Stimulated activated CD4-positive, alpha-beta T cell treated with anti-CD3 and anti-CD28 coated beads, Interleukin-4, amount 100 ng/mL, for 24 hours (primary cell): Measurements from ENCODE around the gene STX10.

Experiments used
- DNase-seq: peaks from one replicate; pipeline ENCODE4 v3.0.0-alpha.2; 2020

Gene STX10

DNA sequence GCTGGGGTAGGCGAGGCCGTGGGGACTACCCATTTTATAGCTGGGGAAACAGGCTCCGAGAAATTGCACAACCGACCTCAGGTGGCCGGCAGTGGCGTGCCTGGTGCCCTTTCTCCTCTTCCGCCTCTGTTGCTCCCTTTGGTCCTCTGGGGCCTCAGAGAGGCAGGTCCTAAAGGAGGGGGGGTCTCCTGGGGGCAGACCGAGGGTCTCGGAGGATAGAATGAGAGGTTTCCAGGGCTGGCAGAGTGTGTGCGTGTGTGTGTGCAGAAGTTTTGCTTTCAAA lies 11.3 kb downstream of the STX10 start:
- DNase-seq: no peak

DNA sequence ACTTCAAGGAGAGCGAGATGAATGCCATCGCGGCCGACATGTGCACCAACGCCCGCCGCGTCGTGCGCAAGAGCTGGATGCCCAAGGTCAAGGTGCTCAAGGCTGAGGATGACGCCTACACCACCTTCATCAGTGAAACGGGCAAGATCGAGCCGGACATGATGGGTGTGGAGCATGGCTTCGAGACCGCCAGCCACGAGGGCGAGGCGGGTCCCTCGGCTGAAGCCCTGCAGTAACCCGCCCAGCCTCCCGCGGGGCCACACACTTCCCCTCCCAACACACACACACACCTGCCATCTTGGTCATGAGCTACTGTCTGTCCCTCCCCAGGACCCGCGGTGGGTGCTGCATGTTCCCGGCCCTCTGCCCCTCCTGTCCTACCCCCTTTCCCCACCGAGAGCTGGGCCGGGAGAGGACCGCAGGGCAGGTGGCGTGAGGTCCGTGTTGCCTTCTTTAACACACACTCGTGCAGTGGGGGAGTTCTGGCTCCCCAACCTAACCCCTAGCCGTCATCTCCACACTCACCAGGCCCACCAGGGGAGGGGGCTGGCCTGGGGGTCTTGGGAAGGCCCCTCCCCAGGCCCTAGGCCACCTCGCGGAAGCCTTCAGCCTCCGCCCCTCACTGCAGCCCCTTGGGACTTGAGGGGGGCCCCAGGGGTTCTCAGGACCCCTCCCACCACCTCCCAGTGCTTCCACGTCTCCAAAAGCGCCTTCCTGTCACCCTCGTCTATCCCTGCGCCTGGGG lies 11.8 kb downstream of the STX10 start:
- DNase-seq: no peak

DNA sequence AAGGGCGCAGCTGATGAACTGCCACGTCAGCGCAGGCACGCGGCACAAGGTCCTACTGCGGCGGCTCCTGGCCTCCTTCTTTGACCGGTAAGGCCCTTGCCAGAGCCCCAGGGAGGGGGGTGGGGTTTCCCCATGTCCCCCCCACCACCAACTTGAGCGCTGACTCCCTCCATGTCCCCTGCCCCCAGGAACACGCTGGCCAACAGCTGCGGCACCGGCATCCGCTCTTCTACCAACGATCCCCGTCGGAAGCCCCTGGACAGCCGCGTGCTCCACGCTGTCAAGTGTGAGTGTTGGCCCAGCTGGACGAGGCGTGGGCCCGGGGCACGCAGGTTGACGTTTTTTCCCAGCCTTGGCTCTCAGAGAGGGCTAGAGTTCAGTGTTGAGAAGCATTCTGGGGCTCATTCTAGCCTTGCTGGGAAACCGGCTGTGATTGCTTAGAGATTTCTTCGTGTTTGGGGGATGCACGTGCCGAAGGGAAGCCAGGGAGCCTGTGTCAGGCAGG lies 12.8 kb downstream of the STX10 start:
- no peak for DNase-seq

DNA sequence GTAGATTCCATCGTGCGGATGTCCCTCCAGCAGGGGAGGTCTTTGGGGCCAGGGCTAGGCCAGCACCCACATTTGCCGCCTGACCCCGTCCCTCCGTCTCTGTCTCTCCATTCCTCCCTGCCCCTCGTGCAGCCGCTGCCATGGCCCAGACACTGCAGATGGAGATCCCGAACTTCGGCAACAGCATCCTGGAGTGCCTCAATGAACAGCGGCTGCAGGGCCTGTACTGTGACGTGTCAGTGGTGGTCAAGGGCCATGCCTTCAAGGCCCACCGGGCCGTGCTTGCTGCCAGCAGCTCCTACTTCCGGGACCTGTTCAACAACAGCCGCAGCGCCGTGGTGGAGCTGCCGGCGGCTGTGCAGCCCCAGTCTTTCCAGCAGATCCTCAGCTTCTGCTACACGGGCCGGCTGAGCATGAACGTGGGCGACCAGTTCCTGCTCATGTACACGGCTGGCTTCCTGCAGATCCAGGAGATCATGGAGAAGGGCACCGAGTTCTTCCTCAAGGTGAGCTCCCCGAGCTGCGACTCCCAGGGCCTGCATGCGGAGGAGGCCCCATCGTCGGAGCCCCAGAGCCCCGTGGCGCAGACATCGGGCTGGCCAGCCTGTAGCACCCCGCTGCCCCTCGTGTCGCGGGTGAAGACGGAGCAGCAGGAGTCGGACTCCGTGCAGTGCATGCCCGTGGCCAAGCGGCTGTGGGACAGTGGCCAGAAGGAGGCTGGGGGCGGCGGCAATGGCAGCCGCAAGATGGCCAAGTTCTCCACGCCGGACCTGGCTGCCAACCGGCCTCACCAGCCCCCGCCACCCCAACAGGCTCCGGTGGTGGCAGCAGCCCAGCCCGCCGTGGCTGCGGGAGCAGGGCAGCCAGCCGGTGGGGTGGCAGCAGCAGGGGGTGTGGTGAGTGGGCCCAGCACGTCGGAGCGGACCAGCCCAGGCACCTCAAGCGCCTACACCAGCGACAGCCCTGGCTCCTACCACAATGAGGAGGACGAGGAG lies 14.8 kb downstream of the STX10 start:
- DNase-seq: no peak

DNA sequence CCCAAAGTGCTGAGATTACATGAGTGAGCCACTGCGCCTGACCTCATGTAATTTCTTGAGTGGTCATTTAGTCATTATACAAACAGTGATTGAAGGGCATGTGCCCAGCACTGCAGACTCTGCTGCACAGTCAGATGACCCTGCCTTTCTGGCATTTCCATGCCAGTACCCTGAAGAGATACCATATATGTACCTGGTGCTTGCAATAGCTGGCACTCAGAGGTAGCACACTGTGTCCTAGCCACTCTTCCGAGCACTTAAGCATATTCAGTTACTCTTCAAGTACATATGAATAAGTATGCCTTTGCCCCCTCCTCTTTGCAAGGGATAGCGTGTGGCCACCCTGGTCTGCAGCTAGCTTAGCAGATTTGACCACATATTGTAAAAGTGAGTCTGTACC lies 15.5 kb downstream of the STX10 start:
- no peak for DNase-seq

DNA sequence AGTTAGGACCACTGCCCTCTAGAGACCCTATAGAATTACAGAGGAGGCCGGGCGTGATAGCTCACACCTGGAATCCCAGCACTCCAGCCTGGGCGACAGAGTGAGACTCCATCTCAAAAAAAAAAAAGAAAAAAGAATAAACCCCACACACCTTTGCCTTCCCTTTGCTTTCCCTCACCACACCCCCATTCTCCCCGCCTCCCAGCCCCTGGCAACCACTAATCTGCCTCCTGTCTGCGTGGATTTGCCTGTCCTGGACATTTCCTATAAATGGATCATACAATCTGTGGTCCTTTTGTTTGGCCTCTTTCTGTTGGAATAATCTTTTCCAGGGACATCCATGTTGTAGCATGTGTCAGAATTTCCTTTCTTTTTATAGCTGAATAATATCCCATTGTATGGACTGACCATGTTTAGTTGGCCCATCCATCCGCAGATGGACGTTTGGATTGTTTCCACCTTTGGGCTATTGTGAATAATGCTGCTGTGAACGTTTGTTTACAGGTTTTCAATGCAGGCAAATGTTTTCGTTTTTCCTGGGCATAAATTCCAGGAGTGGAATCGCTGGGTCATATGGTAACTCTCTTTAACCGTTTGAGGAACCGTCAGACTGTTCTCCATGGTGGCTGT lies 16.8 kb downstream of the STX10 start:
- DNase-seq: no peak

DNA sequence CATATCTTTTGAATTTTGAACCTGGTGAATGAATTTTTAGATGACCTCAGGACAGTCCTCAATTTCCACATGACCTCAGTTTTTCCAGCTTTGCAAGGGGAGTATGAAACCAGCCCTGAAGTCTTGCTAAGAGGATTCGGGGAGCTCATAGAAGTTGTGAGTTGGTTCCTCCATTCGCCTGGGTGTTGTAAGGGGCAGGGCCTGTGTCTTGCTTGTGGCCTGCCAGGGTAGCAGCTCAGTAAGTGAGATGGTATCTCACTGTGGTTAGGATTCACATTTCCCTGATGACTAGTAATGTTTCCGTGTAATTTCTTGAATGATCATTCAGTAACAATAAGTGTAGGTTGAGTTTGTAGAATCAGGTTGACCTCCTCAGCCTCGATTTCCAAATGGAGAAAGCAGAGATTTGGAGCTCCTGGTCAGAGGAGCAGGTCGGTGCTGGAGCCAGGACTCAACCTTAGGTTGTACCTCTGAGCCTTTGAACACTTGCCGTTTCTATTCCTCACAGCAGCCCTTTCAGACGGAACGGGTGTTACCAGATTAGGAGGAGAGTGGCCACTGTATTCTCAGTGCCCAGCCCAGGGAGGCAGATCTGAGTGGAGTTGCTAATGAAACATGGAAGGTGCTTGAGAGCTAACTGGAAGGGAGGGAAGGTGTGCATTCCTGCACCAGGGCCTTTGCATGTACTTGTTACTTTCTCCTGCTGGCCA lies 17.5 kb downstream of the STX10 start:
- DNase-seq: peak; percentile 76

DNA sequence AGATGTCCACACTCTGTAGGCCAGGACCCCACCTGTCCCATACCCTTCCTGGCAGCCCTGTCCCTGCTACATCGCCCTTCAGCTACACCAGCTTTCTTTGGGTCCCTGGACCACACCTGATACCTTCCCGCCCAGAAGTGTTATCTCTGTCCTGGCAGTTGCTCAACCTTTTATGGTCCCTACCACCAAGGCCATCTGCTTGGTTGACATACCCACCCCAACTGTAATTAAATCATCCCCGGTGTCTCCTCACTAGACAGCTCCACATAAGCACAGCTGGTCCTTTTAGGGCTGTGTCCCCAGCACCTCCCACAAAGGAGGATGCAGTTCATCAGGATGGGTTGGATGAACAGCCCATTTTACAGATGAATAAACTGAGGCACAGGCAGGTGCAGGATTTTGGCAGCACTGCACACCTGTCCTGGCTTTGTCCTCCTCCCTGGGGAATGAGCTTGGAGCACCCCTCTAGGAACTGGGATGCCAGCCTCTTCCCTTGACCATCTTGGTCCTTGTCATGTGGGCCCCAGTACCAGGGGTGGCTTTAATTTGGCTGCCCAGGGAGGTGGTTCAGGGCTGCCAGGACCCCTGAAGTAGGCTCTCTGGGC lies 19.2 kb downstream of the STX10 start:
- DNase-seq: no peak

DNA sequence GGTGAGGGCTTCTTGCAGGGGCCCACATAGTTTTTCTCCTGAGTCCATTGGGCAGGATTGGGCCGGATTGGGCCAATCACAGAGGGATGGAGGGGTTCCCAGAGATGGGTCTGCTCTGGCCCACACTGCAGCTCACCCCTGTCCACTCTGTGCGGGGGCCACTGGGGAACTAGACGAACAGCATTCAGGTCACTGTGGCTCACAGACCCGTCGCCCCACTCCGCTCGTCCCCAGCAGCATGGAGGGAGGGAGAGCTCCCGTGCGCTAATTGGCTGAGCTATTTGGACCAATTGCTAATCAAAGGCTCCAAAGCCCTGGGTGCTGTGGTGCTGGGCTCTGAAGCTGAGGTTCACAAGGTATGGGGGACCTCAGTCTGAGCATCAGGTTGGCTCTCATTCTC lies 20.8 kb downstream of the STX10 start:
- no peak for DNase-seq

DNA sequence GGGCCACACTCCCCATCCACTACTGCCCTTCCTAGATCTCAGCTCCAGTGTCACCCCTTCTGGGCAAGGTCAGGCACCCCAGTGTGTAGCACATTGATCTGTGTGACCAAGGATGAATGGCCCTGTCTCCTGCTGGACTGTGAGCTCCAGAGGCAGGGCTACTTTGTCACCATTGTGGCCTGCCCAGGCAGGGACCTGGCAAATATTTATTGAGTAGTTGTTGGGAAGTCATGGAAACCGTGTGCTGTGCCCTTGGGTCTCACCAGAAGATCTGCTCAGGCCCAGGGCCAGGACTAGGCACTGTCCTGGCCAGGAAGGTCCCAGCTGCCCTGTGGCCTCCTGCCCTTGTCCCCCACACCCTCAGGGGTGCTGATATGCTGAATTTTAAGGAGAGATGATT lies 21.6 kb downstream of the STX10 start:
- no peak for DNase-seq

DNA sequence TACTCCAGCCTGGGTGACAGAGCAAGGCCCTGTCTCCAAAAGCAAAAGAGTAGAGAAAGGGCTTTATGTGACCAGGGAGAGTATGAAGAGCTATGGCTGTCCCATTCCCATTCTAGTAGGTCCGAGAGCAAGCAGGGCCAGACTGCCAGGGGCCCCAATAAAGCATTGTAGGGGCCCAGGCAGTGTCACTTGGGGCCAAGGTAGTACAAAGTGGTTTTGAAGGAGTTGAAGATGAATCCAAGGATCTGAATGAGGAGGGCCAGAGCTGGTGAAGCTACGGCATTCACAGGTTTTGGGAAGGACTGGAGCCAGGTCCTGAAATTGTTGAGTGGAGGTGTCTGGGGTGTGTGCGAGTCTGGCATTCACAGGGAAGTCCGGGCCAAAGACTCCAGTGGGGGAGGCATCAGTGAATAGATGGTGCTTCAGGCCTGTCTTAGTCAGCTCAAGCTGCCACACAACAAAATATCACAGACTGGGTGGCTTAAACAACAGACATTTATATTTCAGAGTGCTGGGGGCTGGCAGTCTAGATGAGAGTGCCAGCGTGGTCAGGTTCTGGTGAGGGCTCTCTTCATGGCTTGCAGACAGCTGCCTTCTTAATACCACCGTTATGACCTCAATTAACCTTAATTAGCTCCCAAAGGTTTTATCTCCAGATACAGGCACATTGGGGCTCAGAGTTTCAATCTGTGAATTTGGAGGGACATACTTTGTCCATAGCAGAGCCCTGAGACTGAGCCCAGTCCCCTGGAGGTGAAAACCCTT lies 22.2 kb downstream of the STX10 start:
- DNase-seq: no peak

DNA sequence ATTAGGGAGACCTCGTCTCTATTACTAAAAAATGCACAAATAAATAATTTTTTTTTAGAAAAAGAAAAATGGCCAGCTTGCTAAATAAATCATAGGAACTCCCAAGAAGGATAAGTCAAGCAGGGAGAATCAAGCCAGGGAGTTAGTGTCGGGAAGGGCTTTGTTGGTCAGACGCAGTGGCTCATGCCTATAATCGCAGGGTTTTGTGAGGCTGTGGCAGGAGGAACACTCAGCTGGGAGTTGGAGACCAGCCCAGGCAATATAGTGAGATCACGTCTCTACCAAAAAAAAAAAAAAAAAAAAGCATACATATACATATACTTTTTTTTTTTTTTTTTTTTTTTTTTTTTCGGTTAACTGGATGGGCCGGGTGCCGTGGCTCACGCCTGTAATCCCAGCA lies 23.1 kb downstream of the STX10 start:
- no peak for DNase-seq

DNA sequence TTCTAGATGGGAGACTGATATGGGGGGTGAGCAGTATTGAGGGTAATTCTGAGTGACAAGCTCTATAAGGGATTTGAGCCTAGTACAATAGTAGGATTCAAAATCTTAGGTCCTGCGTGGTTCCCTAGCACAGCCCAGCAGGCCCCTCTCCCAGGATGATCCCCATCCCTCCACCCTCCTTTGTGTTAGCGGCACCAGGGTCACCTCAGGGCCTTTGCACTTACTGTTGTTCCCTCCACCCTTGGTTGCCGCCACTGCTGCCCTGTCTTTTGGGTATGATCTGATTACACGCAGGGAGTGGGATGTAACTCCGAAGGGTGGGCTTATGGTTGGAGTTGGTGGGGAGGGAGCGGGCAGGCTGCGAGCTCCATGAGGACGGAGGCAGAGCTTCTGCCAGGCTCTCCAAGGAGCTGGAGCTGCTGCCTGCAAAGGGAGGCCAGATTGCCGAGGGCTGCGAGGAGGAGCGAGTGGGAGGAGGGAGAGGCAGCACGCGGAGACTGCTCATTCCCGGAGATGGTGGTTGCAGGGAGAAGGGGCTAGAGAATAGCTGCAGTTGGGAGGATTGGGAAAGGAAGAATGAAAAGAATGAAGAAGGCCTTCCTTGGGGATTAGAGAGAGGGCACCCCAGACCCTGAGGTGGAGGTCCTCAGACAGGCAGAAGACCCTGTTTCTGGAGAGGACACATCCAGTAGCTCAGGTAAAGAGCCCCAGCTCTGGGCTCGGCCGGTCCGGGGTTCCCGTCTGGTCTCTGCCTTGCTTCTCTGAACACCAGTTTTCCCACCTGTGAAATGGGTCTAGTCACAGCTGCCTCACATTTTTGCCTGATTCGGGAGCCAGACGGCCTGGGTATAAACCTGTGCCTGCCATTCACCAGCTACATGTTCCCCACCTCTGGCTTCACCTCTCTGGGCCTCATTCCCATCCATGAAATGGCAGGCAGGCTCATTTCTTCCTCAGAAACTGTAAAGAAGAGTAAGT lies 26.9 kb downstream of the STX10 start:
- no peak for DNase-seq

DNA sequence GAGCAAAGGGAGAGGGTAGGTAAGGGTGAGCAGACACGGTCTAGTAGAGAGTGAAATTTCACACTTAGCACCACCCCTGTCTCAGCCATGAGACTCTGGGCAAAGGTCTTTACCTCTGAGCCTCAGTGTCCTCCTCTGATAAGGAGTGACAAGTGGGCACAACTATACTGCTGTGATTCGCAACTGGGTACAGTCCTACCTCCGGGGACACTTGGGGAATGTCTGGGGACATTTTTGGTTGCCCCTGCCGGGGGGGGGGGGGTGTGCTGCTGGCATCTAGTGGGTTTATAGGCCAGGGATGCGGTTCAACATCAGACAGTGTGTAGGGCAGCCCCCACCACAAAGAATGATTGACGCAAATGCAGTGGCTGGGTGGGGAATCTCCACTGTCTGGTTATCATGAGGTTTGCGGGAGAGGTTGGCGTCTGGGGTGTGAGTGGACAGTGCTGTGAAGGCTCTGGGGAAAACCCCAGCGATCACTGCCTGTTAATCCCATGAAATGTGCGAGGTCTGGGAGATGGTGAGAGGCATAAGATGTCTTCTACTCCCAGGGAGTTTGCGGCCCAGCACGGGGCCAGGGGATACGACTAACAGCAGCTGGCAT lies 27.8 kb downstream of the STX10 start:
- no peak for DNase-seq

DNA sequence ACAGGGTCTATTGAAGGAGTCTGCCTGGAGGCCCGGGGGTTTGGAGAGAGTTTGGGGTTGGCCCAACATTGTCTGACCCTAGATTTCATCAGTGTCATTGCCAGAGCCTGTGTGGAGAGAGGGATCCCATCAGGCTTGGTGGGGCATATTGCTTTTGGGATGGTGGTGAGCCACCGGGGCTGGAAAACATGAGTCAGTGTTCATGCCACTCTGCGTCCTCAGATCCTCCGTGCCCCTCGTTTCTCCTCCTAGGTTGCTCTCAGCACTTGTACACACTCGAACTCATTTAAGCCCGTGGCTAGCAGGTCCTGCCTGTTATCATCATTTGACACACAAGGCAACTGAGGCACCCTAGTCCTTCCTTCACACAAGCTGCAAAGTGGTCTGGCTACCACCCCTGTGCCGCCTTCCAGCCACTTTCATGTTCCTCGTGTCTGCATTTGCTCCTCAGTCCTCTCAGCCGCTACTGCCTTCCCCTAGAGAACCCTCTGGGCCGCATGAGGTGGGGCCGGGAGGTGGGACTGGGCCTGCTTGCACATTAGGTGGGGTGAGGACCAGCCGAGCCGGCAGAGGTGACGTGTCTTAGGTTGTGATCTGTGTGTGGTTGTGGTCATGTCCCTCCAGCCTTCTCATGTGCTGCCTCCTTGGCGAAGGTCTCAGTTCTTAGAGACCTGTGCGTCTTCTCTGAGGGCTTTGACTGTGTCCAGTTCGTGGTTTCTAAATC lies 28.5 kb downstream of the STX10 start:
- DNase-seq: no peak

DNA sequence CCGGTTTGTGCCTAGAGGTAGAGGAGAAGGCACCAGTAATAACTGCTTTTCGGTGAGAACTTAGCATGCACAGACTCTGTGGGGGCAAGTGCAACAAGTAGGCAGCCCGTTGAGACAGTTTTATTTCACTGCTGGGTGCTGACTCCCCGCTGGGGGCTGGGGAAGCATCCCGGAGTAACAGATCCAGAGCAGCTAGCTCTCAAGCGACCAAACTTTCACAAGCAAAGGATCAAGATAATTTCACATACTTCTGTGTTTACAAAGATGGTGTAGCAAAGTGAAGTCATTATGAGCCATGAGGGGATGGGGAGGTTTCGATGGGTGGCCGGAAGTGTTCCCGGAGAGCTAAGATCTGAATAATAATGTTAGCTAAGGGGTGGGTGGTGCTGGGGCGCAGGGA lies 29.4 kb downstream of the STX10 start:
- DNase-seq: no peak

DNA sequence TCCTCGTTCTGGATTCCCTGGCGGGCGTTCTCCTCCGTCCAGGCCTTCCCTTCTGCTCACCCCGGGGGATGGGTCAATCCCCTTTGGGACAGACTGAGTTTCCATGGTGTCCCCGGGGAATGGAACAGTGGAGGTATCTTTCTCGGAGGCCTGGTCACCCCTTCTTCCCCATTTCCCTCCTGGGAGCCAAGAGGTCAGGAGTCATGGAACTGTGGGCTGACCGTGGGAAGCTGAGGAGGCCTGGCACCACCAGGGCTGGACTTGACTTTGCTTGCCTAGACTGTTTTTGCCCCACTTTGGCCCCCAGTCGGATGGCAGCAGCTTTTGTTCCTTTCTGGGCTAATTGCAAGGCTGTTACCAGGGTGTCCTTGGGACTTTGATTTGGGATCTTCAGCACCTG lies 30.1 kb downstream of the STX10 start:
- DNase-seq: no peak

DNA sequence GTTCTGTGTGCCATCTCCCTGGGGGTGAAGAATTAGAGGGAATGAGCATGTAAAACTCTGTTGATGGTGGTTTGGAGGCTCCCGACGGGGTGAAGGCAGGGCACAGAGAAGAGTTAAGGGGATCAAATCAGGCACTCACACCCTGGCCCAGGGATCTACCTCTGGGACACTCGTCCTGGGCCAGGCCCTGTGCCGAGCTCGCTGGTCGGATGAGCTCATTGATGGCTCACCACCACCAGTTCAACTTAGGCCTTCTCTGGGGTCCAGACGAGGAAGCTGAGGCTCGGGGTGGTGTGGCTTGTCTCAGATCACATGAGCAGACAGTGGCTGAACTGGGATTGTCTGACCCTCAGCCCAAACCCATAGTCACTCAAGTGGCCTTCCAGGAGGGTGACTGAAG lies 30.5 kb downstream of the STX10 start:
- no peak for DNase-seq

DNA sequence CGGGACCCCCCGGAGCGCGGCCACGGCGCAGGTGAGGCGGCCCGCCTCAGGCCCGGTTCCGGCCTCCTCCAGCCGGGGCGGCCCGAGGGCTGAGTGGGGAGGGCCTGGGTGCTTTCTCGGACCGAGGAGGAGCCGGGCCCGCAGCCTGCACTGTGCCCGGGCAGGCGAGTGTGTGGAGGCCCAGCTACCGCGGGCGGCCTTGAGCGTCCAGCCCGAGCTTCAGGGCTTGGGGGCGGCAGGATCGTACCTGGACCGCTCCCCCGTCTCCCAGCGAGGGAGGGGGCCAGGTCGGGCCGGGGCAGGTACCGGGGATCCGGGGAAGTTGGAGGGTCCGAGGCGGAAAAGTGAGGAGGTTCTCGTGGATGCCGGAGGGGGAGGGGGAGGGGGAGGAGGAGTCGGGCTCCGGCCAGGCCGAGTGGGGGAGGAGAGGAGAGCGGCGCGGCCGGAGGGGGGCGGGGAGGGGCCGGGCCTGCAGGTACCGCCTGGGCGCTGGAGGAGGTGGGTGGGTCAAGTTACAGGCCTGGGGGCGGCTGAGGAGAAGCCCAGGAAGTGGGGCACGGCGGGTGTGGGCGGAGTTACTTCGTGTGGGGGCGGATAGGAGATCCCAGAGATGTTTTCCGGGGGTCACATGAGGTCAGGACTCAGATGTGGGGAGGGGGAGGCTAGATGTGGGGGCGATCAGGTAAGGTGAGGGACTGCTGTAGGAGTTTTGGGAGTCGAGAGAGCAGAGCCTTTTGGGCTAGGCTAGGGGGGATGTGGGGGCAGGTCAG lies 31.6 kb downstream of the STX10 start:
- DNase-seq: no peak
